ENCODE measurements around the gene FDXR. TPM values are rescaled to one million over a fixed set of nuclear protein-coding genes. Genes with fewer than 3 reads are reported as not detected.

Gene FDXR
- polyA plus RNA-seq, 1 donor from 2014 or later, result 14.4 TPM

GRCh38 chr17:74825952-74826719 is 46.7 kb downstream of the FDXR start (continued):
- TF ChIP-seq CTCF (IDR thresholded peaks at IDR 0.05; ENCODE audit: poor library complexity, severe bottlenecking) (no peak), SMC3 (conservative IDR thresholded peaks at IDR 0.05; ENCODE audit: poor library complexity) (no peak), EP300 (conservative IDR thresholded peaks at IDR 0.05; ENCODE audit: poor library complexity, severe bottlenecking) (no peak)

- no peak overlapping the region for H3K4me2 ChIP-seq (ENCODE audit: low read length)
- TF ChIP-seq EZH2 (IDR thresholded peaks at IDR 0.05; ENCODE audit: borderline replicate concordance, insufficient read depth, low read length, poor library complexity, severe bottlenecking) (no peak), MXI1 (conservative IDR thresholded peaks at IDR 0.05; ENCODE audit: poor library complexity, severe bottlenecking) (no peak), EP300 (conservative IDR thresholded peaks at IDR 0.05; ENCODE audit: poor library complexity, severe bottlenecking) (no peak), TAF1 (IDR thresholded peaks at IDR 0.05; ENCODE audit: low read depth) (no peak), CTCF (IDR thresholded peaks at IDR 0.05; ENCODE audit: poor library complexity, severe bottlenecking) (no peak), SMC3 (conservative IDR thresholded peaks at IDR 0.05; ENCODE audit: poor library complexity) (no peak), POLR2AphosphoS5 (IDR thresholded peaks at IDR 0.05) (no peak), REST (IDR thresholded peaks at IDR 0.05; ENCODE audit: borderline replicate concordance) (no peak), RAD21 (conservative IDR thresholded peaks at IDR 0.05) (no peak)
- H3K9me2 ChIP-seq (ENCODE audit: insufficient read depth, low read length), result no peaks in the 10 kb centered on the region
- H3K9ac ChIP-seq (ENCODE audit: low read length), result no peak overlapping the region
- H3K4me3 ChIP-seq (ENCODE audit: low read length), result no peak overlapping the region
- H2AFZ ChIP-seq (ENCODE audit: low read depth, low read length), result no peak overlapping the region
- H4K20me1 ChIP-seq (ENCODE audit: insufficient read depth), result no peaks in the 10 kb centered on the region
- H3K79me2 ChIP-seq (replicated peaks; ENCODE audit: insufficient read depth, low read length), result no peaks in the 10 kb centered on the region
- no peaks in the 10 kb centered on the region for H3K27me3 ChIP-seq (ENCODE audit: insufficient read depth, low read depth, low read length)
- H3K9me3 ChIP-seq (ENCODE audit: low read length), result no peaks in the 10 kb centered on the region
- H3F3A ChIP-seq (ENCODE audit: insufficient read depth, low read length, poor library complexity, severe bottlenecking), result no peaks in the 10 kb centered on the region
- no peak overlapping the region for H3K27ac ChIP-seq (ENCODE audit: low read length)
- no peaks in the 10 kb centered on the region for H3K36me3 ChIP-seq (ENCODE audit: insufficient read depth, low read length)
These were observed 47.7 kb downstream of the FDXR start for GRCh38 chr17:74824961-74825627.

All from neural cell (in vitro differentiated cells).